ENCODE measurements around the gene CXCL17.

DNA sequence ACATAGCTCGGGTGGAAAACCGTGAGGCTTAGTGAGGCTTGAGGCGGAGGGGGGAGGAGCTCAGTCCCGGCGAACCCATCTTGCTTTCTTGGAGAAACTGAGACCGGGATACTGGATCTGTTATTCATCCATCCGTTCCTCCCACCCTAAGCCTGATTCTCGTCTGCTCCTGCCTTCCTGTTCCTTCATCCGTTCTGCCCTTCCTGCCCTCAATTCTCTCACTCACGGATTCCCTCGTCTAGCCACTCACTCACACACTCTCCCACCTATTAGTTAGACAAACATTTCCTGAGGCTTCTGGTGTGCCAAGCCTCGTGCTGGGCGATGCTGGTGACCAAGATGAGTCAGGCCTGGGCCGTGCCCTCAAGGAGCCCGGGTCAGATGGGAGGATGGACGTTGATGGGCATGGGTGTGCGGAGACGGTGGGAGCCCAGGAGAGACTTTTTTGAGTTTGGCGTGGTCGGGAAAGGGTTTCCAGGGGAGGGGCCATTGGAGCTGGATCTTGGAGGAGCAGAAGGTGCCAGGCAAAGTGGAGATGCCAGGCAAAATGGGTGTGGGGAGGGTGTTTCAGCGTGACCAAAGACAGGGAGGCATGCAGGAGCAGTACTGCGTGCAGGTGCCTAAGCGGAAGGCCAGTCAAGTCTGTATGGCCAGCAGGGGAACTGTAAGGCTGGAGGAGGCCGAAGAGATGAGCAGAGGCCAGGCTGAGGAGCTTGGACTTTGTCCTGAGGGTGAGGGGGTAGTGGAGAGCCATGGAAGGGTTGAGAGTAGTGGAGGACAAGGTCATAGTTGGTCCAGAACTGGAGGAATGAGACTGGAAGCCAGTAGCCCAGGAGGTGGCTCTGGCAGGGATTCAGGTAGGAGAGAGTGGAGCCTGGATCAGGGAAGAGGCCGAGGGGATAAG is 45.2 kb downstream of the CXCL17 start:
- TF ChIP-seq EZH2 (IDR thresholded peaks at IDR 0.05; ENCODE audit: borderline replicate concordance) = no peak
- TF ChIP-seq, protein P1, sequence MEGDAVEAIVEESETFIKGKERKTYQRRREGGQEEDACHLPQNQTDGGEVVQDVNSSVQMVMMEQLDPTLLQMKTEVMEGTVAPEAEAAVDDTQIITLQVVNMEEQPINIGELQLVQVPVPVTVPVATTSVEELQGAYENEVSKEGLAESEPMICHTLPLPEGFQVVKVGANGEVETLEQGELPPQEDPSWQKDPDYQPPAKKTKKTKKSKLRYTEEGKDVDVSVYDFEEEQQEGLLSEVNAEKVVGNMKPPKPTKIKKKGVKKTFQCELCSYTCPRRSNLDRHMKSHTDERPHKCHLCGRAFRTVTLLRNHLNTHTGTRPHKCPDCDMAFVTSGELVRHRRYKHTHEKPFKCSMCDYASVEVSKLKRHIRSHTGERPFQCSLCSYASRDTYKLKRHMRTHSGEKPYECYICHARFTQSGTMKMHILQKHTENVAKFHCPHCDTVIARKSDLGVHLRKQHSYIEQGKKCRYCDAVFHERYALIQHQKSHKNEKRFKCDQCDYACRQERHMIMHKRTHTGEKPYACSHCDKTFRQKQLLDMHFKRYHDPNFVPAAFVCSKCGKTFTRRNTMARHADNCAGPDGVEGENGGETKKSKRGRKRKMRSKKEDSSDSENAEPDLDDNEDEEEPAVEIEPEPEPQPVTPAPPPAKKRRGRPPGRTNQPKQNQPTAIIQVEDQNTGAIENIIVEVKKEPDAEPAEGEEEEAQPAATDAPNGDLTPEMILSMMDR (IDR thresholded peaks at IDR 0.05; ENCODE audit: poor library complexity) = no peak
